Caki2 (cell line): ENCODE measurements around the gene MTHFSD. TPM values are rescaled to one million over a fixed set of nuclear protein-coding genes. Genes with fewer than 3 reads are reported as not detected.

Source experiments
- DNase-seq: peaks from one replicate; pipeline ENCODE4 v3.0.0-alpha.2; 2015; ENCODE audit warnings: low read depth
- in situ Hi-C: cut with HindIII; loops from 2 replicates; pipeline ENCODE4 v1.10.0; 2016; ENCODE audit warnings: low sequenced_read_pairs, low pct_unique_long_range_greater_than_20kb, mixed read lengths
- total RNA-seq: library from RNA; depleted of rRNA; stranded (reverse); fragments of >200 nt; shearing (Covaris generic); gene quantifications from 2 replicates; pipeline ENCODE4 v1.2.3, GENCODE V29; 2014; ENCODE audit warnings: low replicate concordance

MTHFSD gene
- total RNA-seq, 1 experiment from 2014 or later: 22.6 TPM

GRCh38 chr16:86510465-86511261, 44.4 kb downstream of the MTHFSD start, which contains the start of gene FOXF1:
FOXF1 (plus strand) TSS chr16:86510527; CDS start chr16:86510570, 43 bp downstream.
- peak; percentile 18 for DNase-seq
- in situ Hi-C loops: loop anchor here (25.0 kb wide), 1 partner anchor 423 kb away; no protein-coding TSS in a partner anchor

- peak; percentile 73 for DNase-seq
- in situ Hi-C loops: loop anchor here (25.0 kb wide), 1 partner anchor 423 kb away; no protein-coding TSS in a partner anchor
Measured at GRCh38 chr16:86509759-86510464, 45.1 kb downstream of the MTHFSD start.

GRCh38 chr16:86508947-86509758, 45.9 kb downstream of the MTHFSD start:
- in situ Hi-C loops: loop anchor here (25.0 kb wide), 1 partner anchor 422 kb away; no protein-coding TSS in a partner anchor
- DNase-seq: peak; percentile 76

GRCh38 chr16:86508028-86508946, 46.7 kb downstream of the MTHFSD start:
- in situ Hi-C loops: loop anchor here (25.0 kb wide), 1 partner anchor 421 kb away; no protein-coding TSS in a partner anchor

GRCh38 chr16:86507173-86508027, 47.6 kb downstream of the MTHFSD start:
- no peak for DNase-seq
- in situ Hi-C loops: loop anchor here (25.0 kb wide), 1 partner anchor 420 kb away; no protein-coding TSS in a partner anchor

More at GRCh38 chr16:86508028-86508946, 46.7 kb downstream of the MTHFSD start:
- DNase-seq: no peak

GRCh38 chr16:86505899-86506864, 48.9 kb downstream of the MTHFSD start:
- DNase-seq: no peak
- in situ Hi-C loops: loop anchor here (25.0 kb wide), 1 partner anchor 419 kb away; no protein-coding TSS in a partner anchor

- no peak for DNase-seq
- in situ Hi-C loops: loop anchor here (25.0 kb wide), 1 partner anchor 418 kb away; no protein-coding TSS in a partner anchor
Measured at GRCh38 chr16:86505185-86505898, 49.7 kb downstream of the MTHFSD start.

- in situ Hi-C loops: loop anchor here (25.0 kb wide), 1 partner anchor 417 kb away; no protein-coding TSS in a partner anchor
- DNase-seq: no peak
Measured at GRCh38 chr16:86504315-86505184, 50.5 kb downstream of the MTHFSD start.

- DNase-seq: no peak
- in situ Hi-C loops: loop anchor here (25.0 kb wide), 1 partner anchor 417 kb away; no protein-coding TSS in a partner anchor
Measured at GRCh38 chr16:86503830-86504229, 51.2 kb downstream of the MTHFSD start.

GRCh38 chr16:86502856-86503748, 51.9 kb downstream of the MTHFSD start:
- no peak for DNase-seq
- in situ Hi-C loops: loop anchor here (25.0 kb wide), 1 partner anchor 416 kb away; no protein-coding TSS in a partner anchor

GRCh38 chr16:86501989-86502855, 52.8 kb downstream of the MTHFSD start:
- in situ Hi-C loops: loop anchor here (25.0 kb wide), 1 partner anchor 415 kb away; no protein-coding TSS in a partner anchor
- DNase-seq: no peak
